NK-92 (cell line): ENCODE measurements around the gene DIO3.
"Not testable (repeated sequence)": the region's sequence is repeated elsewhere in the genome, so short reads cannot be mapped to it uniquely, and the experiment has no call there.

Source experiments
- DNase-seq: peaks from one replicate; lab custom pipeline; 2025; ENCODE audit not compliant: unreplicated experiment; lab: John Stamatoyannopoulos, UW

DIO3 gene

GRCh38 chr14:101540481-101541462 lies 20.5 kb upstream of the DIO3 start:
- no peak for DNase-seq

GRCh38 chr14:101542391-101542790 lies 18.9 kb upstream of the DIO3 start:
- no peak for DNase-seq

- DNase-seq: no peak
These were observed 17.5 kb upstream of the DIO3 start for GRCh38 chr14:101543814-101544213.

GRCh38 chr14:101544550-101544949 lies 16.7 kb upstream of the DIO3 start:
- DNase-seq: no peak

- no peak for DNase-seq
These were observed 14.6 kb upstream of the DIO3 start for GRCh38 chr14:101546706-101547105.

GRCh38 chr14:101547107-101547738 lies 14.1 kb upstream of the DIO3 start:
- DNase-seq: no peak

- DNase-seq: no peak
These were observed 13.2 kb upstream of the DIO3 start for GRCh38 chr14:101547961-101548669.

- no peak for DNase-seq
These were observed 12.6 kb upstream of the DIO3 start for GRCh38 chr14:101548710-101549109.

- no peak for DNase-seq
These were observed 12.1 kb upstream of the DIO3 start for GRCh38 chr14:101549154-101549553.

- DNase-seq: not testable (repeated sequence)
These were observed 10.9 kb upstream of the DIO3 start for GRCh38 chr14:101550202-101550912.

GRCh38 chr14:101551729-101552595 lies 9.3 kb upstream of the DIO3 start:
- DNase-seq: no peak

GRCh38 chr14:101552786-101553231 lies 8.5 kb upstream of the DIO3 start:
- DNase-seq: no peak

GRCh38 chr14:101553393-101553792 lies 7.9 kb upstream of the DIO3 start:
- no peak for DNase-seq

- DNase-seq: no peak
These were observed 7.4 kb upstream of the DIO3 start for GRCh38 chr14:101553931-101554330.

GRCh38 chr14:101554991-101555668 lies 6.2 kb upstream of the DIO3 start:
- no peak for DNase-seq

GRCh38 chr14:101555669-101556043 lies 5.6 kb upstream of the DIO3 start:
- not testable (repeated sequence) for DNase-seq

GRCh38 chr14:101556131-101556530 lies 5.2 kb upstream of the DIO3 start:
- DNase-seq: no peak

- no peak for DNase-seq
These were observed 4.6 kb upstream of the DIO3 start for GRCh38 chr14:101556566-101557320.

- no peak for DNase-seq
These were observed 4.0 kb upstream of the DIO3 start for GRCh38 chr14:101557321-101557695.
